B cell (primary cell): Measurements from ENCODE around the gene ADAM12. TPM values are rescaled to one million over a fixed set of nuclear protein-coding genes. Genes with fewer than 3 reads are reported as not detected.
"Not testable (repeated sequence)": the region's sequence is repeated elsewhere in the genome, so short reads cannot be mapped to it uniquely, and the experiment has no call there.

Experiments
- ATAC-seq: fragments of 200-7000 bp; cut with Tn5 transposase; one replicate; pipeline ENCODE4 v1.10.0; 2021; ENCODE audit warnings: low read depth, mild to moderate bottlenecking, moderate number of reproducible peaks, moderate library complexity
- CTCF ChIA-PET: fragments of 350-600 bp; sonication (Branson Sonifier 250); formaldehyde crosslinking; loops from one replicate; lab custom pipeline; 2021; ENCODE audit warnings: antibody characterized with exemption, inconsistent platforms; lab: Charles Lee
- POLR2A ChIA-PET: fragments of 350-600 bp; sonication (Branson Sonifier 250); formaldehyde crosslinking; loops from one replicate; lab custom pipeline; 2021; ENCODE audit warnings: antibody characterized with exemption; lab: Charles Lee
- DNase-seq: peaks from one replicate; pipeline ENCODE4 v3.0.0; 2013
- H2AFZ ChIP-seq: 2 replicates; pipeline ENCODE4 v1.6.1; 2012; ENCODE audit warnings: mild to moderate bottlenecking, low read depth, low read length; ENCODE audit not compliant: insufficient read depth, poor library complexity, severe bottlenecking
- H3K27ac ChIP-seq, 2 donors: 1 replicate in 1 of 2; 2 replicates in 1 of 2; pipeline ENCODE4 v1.5.1; 2012 to 2013; ENCODE audit warnings: low read length in 2 of 2, mild to moderate bottlenecking in 2 of 2, moderate library complexity in 1 of 2
- H3K27me3 ChIP-seq, 4 experiments: fragments of 200-600 bp in 1 of 4; sonication (generic) in 1 of 4; replicated peaks in 1 of 4; 1 replicate in 2 of 4; 2 replicates in 2 of 4; pipeline versions ENCODE4 v1.6.1 to v1.7.0; 2013 to 2016; ENCODE audit warnings: low read length in 3 of 4, mild to moderate bottlenecking in 2 of 4, mixed read lengths in 1 of 4, moderate library complexity in 1 of 4; ENCODE audit not compliant: insufficient read depth in 4 of 4, control insufficient read depth in 3 of 4; ENCODE audit errors: control extremely low read depth in 1 of 4
- H3K36me3 ChIP-seq, 2 experiments: replicated peaks in 1 of 2; 1 replicate in 1 of 2; 2 replicates in 1 of 2; pipeline versions ENCODE4 v1.6.1 to v1.7.1; 2013; ENCODE audit warnings: low read length in 1 of 2; ENCODE audit not compliant: insufficient read depth in 2 of 2, control insufficient read depth in 1 of 2; ENCODE audit errors: control extremely low read depth in 1 of 2, extremely low read depth in 1 of 2
- H3K4me1 ChIP-seq, 2 donors: fragments of 200-600 bp in 1 of 2; sonication (generic) in 1 of 2; 1 replicate in 1 of 2; 2 replicates in 1 of 2; pipeline versions ENCODE4 v1.5.1 to v1.6.1; 2013 to 2017; ENCODE audit warnings: low read length in 2 of 2; ENCODE audit not compliant: control insufficient read depth in 2 of 2, insufficient read depth in 2 of 2
- H3K4me2 ChIP-seq: replicated peaks from 2 replicates; pipeline ENCODE3; 2012; ENCODE audit warnings: mild to moderate bottlenecking, low read depth, low read length; ENCODE audit not compliant: poor library complexity, severe bottlenecking
- H3K4me3 ChIP-seq, 5 experiments: fragments of 200-600 bp in 1 of 5; sonication (generic) in 1 of 5; 1 replicate in 3 of 5; 2 replicates in 2 of 5; pipeline versions ENCODE4 v1.5.1 to v1.7.0; 2011 to 2016; ENCODE audit warnings: low read length in 4 of 5, mild to moderate bottlenecking in 4 of 5, low read depth in 2 of 5, control low read depth in 1 of 5, moderate library complexity in 1 of 5; ENCODE audit not compliant: insufficient read depth in 1 of 5; ENCODE audit errors: control extremely low read depth in 1 of 5, extremely low read depth in 1 of 5
- H3K79me2 ChIP-seq: fragments of 200-600 bp; sonication (generic); one replicate; pipeline ENCODE4 v1.6.0; 2016; ENCODE audit warnings: low read length; ENCODE audit not compliant: control insufficient read depth, insufficient read depth
- H3K9ac ChIP-seq: fragments of 200-600 bp; sonication (generic); 2 replicates; pipeline ENCODE4 v1.6.1; 2017; ENCODE audit warnings: mild to moderate bottlenecking, low read length, moderate library complexity
- H3K9me3 ChIP-seq, 3 donors: one replicate each; pipeline versions ENCODE4 v1.6.1 to v1.7.1; 2013; ENCODE audit warnings: low read length in 2 of 3; ENCODE audit not compliant: control insufficient read depth in 2 of 3, insufficient read depth in 1 of 3; ENCODE audit errors: control extremely low read depth in 1 of 3
- H4K20me1 ChIP-seq: 2 replicates; pipeline ENCODE4 v1.6.0; 2012; ENCODE audit warnings: mild to moderate bottlenecking, low read length; ENCODE audit not compliant: insufficient read depth, control insufficient read depth, poor library complexity, severe bottlenecking
- H3K27ac Mint-ChIP-seq: one replicate; pipeline ENCODE4 v1.8.0; 2021; ENCODE audit warnings: mixed read lengths
- H3K27me3 Mint-ChIP-seq: one replicate; pipeline ENCODE4 v1.8.0; 2021; ENCODE audit warnings: mixed read lengths
- H3K4me1 Mint-ChIP-seq: one replicate; pipeline ENCODE4 v1.8.0; 2021; ENCODE audit warnings: mixed read lengths
- H3K4me3 Mint-ChIP-seq: one replicate; pipeline ENCODE4 v1.8.0; 2021; ENCODE audit warnings: mixed read lengths
- H3K9me3 Mint-ChIP-seq: one replicate; pipeline ENCODE4 v1.8.0; 2022; ENCODE audit warnings: mixed read lengths; ENCODE audit not compliant: insufficient read depth
- EZH2 ChIP-seq: IDR thresholded peaks from 2 replicates; pipeline ENCODE4 v1.6.1; 2012; ENCODE audit warnings: borderline replicate concordance, low read depth, mild to moderate bottlenecking, moderate library complexity, low read length; ENCODE audit not compliant: insufficient read depth, poor library complexity, severe bottlenecking
- WGBS: methylation state at CpG from one replicate; pipeline ENCODE4 v1.1.5; 2013; ENCODE audit warnings: missing lambda C conversion rate; ENCODE audit not compliant: insufficient coverage; 5-methylcytosine and 5-hydroxymethylcytosine counted together
- intact Hi-C: fragments of 100-400 bp; cut with micrococcal nuclease; formaldehyde crosslinking; loops from one replicate; pipeline ENCODE4 v1.10.0; 2022
- polyA plus RNA-seq: library from polyadenylated mRNA; depleted of rRNA; stranded (reverse); fragments of >200 nt; gene quantifications from 2 replicates; pipeline ENCODE4 v1.2.3, GENCODE V29; 2012
- total RNA-seq, 2 donors: library from RNA; stranded (reverse); fragments of 120-200 nt in 1 of 2; gene quantifications; 1 replicate in 1 of 2; 2 replicates in 1 of 2; pipeline versions ENCODE4 v1.2.3 to v1.2.4, GENCODE V29; 2013 to 2022
- TF ChIP-seq, protein P1 (sequence below): fragments of 200-600 bp; IDR thresholded peaks from one replicate; pipeline ENCODE4 v1.8.0; 2022; ENCODE audit warnings: antibody characterized with exemption, mild to moderate bottlenecking

ADAM12 gene
- total and polyA plus RNA-seq, 2 donors (not counting 1 experiment from before 2014, with no cell fraction given) = 0.01 to 0.22 TPM

DNA sequence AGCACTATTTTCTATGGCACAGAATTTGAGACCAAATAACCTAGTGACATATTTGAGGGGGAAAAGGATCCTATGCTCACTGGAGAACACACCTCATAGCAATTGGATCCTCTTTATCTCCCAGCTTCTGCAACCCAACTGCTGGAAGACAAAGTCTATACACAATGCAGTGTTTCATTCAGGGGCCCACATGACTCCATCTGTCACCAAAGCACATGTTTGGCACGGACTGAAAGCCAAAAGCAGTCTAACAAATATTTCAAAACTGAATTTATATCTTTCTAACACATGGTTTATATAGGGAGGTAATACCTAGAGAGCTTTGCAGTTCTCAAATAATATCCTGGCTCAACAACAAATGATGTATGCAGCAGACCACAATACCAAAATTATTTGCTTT, 39.2 kb downstream of the ADAM12 start:
- intact Hi-C loops = no loop called here
- POLR2A ChIA-PET = no interaction called here
- H3K9me3 Mint-ChIP-seq = no peaks in the 10 kb centered on the region

DNA sequence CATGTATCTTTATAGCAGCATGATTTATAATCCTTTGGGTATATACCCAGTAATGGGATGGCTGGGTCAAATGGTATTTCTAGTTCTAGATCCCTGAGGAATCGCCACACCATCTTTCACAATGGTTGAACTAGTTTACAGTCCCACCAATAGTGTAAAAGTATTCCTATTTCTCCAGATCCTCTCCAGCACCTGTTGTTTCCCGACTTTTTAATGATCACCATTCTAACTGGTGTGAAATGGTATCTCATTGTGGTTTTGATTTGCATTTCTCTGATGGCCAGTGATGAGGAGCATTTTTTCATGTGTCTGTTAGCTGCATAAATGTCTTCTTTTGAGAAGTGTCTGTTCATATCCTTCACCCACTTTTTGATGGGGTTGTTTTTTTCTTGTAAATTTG, 44.8 kb downstream of the ADAM12 start:
- WGBS = no CpG with 5 or more reads among the region's 2 CpGs
- POLR2A ChIA-PET, CTCF ChIA-PET: not testable (repeated sequence)

More for the DNA sequence above, 39.2 kb downstream of the ADAM12 start:
- no peak overlapping the region for H3K27ac Mint-ChIP-seq
- no peak overlapping the region for H2AFZ ChIP-seq
- DNase-seq (no peak), ATAC-seq (no peak)
- H3K9me3 ChIP-seq = peaks cover 0 to 5% (median 0%) of the 10 kb centered on the region in 3 donors
- H3K4me3 ChIP-seq = no peak overlapping the region
- peaks cover 8% of the 10 kb centered on the region for H3K27me3 Mint-ChIP-seq
- H3K27ac ChIP-seq = no peak overlapping the region
- no peaks in the 10 kb centered on the region for H4K20me1 ChIP-seq
- peaks cover 0 to 3% (median 0%) of the 10 kb centered on the region in 4 experiments for H3K27me3 ChIP-seq
- H3K4me2 ChIP-seq = no peak overlapping the region
- CTCF ChIA-PET = no interaction called here
- no peaks in the 10 kb centered on the region for H3K4me1 Mint-ChIP-seq
- no peak for TF ChIP-seq EZH2
- TF ChIP-seq, protein P1, sequence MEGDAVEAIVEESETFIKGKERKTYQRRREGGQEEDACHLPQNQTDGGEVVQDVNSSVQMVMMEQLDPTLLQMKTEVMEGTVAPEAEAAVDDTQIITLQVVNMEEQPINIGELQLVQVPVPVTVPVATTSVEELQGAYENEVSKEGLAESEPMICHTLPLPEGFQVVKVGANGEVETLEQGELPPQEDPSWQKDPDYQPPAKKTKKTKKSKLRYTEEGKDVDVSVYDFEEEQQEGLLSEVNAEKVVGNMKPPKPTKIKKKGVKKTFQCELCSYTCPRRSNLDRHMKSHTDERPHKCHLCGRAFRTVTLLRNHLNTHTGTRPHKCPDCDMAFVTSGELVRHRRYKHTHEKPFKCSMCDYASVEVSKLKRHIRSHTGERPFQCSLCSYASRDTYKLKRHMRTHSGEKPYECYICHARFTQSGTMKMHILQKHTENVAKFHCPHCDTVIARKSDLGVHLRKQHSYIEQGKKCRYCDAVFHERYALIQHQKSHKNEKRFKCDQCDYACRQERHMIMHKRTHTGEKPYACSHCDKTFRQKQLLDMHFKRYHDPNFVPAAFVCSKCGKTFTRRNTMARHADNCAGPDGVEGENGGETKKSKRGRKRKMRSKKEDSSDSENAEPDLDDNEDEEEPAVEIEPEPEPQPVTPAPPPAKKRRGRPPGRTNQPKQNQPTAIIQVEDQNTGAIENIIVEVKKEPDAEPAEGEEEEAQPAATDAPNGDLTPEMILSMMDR = no peak
- no peak overlapping the region for H3K4me3 Mint-ChIP-seq
- H3K9ac ChIP-seq = no peak overlapping the region
- no peaks in the 10 kb centered on the region for H3K36me3 ChIP-seq
- no CpG with 5 or more reads among the region's 1 CpG for whole genome bisulfite sequencing
- H3K4me1 ChIP-seq = no peaks in the 10 kb centered on the region
- H3K79me2 ChIP-seq = no peaks in the 10 kb centered on the region

More for the DNA sequence above, 44.8 kb downstream of the ADAM12 start:
- H4K20me1 ChIP-seq, H3K9me3 Mint-ChIP-seq, H3K27ac ChIP-seq, H3K4me3 ChIP-seq, ATAC-seq, H3K79me2 ChIP-seq, H3K36me3 ChIP-seq, H2AFZ ChIP-seq, H3K4me1 ChIP-seq, H3K9me3 ChIP-seq, H3K4me1 Mint-ChIP-seq, H3K27me3 Mint-ChIP-seq, H3K27ac Mint-ChIP-seq, DNase-seq, H3K4me2 ChIP-seq, H3K27me3 ChIP-seq, intact Hi-C loops, H3K4me3 Mint-ChIP-seq, H3K9ac ChIP-seq: not testable (repeated sequence)
